LNCAP (cell line): ENCODE data around the gene TCEAL8.

Experiments used
- TF ChIP-seq, protein P1 (sequence below): fragments of 450-650 bp; IDR thresholded peaks from 2 replicates; pipeline ENCODE4 v1.5.1; 2017; ENCODE audit warnings: mild to moderate bottlenecking

The TCEAL8 gene

DNA sequence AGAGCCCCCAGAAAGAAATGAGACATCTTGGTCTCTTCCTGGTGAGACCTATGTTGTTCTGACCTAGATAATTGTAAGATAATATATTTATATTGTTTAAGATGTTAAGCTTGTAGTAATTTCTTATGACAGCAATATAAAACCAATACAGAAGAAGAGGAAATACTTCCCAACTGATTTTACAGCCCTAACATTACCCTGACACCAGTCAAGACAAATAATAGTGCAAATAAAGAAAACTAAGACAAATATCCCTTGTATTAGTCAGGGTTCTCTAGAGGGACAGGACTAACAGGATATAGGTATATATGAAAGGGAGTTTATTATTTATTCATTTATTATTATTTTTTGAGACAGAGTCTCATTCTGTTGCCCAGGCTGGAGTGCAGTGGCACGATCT, 18.7 kb downstream of the TCEAL8 start:
- TF ChIP-seq, protein P1, sequence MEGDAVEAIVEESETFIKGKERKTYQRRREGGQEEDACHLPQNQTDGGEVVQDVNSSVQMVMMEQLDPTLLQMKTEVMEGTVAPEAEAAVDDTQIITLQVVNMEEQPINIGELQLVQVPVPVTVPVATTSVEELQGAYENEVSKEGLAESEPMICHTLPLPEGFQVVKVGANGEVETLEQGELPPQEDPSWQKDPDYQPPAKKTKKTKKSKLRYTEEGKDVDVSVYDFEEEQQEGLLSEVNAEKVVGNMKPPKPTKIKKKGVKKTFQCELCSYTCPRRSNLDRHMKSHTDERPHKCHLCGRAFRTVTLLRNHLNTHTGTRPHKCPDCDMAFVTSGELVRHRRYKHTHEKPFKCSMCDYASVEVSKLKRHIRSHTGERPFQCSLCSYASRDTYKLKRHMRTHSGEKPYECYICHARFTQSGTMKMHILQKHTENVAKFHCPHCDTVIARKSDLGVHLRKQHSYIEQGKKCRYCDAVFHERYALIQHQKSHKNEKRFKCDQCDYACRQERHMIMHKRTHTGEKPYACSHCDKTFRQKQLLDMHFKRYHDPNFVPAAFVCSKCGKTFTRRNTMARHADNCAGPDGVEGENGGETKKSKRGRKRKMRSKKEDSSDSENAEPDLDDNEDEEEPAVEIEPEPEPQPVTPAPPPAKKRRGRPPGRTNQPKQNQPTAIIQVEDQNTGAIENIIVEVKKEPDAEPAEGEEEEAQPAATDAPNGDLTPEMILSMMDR, result no peak

DNA sequence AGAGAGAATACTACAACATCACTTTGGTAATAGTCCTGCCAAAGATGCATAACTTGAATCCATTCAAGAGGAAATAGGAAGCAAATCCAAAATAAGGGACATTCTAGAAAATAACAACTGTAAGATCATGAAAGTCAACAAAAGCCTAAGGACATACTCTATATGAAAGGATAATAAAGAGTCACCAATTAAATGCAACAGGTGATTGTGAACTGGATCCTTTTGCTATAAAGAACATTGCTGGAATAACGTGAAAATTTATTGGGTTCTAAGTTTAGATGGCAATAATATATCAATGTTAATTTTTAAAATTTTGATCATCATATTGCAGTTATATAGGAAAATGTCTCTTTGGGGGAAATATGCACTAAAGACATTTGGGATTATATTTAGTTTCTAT, 20.1 kb downstream of the TCEAL8 start:
- TF ChIP-seq, protein P1, result no peak

DNA sequence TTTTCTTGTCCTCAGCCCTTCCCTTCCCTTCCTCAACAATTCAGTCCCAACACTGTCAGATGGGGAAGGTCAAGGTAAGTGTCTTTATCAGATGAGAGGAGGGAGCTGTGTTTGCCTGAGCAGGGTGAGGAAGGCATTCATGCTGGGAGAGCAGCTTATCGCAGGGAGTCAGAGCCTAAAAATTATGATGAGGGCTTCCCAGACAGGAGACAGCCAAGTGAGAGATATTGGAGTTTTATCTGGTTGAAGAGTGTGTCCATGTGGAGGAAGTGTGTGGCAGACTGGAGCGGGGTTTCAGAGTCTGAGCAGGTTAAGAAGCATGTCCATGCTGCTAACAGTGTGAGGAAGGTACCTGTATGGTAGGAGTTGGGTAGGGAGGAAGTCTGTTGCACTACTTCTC, 21.7 kb downstream of the TCEAL8 start:
- TF ChIP-seq, protein P1, result no peak

DNA sequence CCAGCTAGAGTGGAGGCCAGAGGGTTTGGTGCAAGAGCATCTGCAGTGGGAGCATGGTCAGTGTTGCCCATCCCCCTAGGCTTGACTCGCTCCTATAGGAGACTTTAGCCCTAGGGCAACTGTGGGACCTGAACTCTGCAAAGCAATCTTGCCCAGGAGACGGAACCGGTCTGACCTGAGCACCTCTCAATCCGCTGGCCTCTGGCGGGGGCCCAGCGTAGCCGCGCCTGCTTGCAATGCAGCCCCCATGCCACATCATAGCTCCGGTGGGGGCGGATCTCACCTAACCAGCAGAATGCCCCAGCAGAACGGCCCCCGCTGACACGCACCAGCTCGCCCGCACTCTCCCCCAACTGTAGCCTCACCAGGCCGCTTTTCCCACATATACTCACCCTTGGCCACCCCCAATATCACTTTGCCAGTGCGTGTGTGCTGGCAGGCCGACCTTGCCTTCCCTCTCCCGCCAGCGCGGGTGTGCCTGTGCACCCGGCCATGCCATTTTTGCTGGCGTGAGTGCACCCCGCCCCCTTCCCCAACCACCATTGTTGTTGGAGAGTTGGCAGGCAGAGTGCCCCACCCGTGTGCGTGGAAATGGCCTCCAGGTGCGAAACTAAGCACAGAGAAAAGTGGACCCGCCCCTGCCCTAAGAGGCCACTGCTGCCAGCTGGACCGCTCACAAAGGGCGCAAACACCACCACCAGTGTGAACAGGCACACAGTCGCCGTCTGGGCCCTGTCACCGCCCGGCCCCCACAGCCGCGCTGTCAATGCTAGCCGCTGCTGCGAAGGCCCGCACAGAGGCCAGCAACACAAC, 34.2 kb downstream of the TCEAL8 start:
- TF ChIP-seq, protein P1, result no peak

DNA sequence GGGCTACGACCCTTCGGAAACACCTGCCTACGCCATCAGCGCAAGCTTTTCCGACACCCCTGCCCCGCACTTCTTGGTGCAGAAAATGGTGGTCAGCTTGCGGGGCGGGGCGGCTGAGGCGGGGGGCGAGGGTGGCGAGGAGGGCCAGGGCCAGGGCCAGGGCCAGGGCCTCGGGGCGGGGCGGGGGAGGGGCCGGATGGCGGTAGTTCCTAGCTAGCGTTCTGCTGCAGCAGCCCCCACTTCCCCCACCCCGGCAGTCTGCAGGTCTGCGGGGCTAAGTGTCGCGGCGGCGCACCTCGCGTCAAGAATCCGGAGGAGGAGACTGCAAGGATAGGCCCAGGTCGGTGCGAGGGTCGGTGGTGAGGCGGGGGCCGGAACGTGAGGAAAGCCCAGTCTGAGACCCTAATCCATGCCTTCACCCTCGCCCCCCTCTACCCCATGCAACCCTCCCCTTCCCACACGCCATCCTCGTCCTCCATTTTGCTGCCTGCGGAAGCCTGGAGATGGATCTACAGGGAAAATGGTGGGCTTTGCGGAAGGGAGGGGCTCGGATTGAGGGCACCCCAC, 39.4 kb downstream of the TCEAL8 start:
- TF ChIP-seq, protein P1, result no peak

DNA sequence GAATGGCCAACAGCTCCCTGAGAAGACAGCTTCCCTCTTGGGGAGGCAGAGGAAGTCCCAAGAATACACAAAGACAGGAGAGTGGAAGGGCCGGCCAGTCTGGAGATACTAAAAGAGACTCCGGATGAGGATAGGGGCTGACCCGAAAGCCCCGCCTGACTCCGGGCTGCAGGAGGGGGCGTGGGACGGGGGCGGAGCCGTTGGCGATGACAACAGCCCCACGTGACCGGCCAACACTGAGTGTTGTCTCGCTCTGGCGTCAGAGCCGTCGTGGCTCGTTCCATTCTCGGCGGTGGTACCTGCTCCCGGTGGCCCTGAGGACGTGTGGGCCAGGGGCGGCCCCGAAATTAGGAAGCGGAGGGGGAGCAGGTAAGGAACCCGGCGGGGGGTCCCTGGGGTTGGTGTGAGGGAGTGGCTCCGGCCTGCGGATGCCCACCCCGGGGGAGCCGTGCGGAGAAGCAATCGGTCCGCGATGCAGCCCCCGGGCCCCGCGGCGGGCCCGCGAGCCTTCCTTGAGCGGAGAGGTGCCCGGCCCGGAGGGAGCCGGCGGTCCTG, 40.0 kb downstream of the TCEAL8 start, which contains the start of gene BEX4:
TSS of gene BEX4 (plus strand) at position 239 of the 555 bp plus-strand sequence. CDS start 1,046 bp downstream, outside the sequence.
- TF ChIP-seq, protein P1, result no peak

DNA sequence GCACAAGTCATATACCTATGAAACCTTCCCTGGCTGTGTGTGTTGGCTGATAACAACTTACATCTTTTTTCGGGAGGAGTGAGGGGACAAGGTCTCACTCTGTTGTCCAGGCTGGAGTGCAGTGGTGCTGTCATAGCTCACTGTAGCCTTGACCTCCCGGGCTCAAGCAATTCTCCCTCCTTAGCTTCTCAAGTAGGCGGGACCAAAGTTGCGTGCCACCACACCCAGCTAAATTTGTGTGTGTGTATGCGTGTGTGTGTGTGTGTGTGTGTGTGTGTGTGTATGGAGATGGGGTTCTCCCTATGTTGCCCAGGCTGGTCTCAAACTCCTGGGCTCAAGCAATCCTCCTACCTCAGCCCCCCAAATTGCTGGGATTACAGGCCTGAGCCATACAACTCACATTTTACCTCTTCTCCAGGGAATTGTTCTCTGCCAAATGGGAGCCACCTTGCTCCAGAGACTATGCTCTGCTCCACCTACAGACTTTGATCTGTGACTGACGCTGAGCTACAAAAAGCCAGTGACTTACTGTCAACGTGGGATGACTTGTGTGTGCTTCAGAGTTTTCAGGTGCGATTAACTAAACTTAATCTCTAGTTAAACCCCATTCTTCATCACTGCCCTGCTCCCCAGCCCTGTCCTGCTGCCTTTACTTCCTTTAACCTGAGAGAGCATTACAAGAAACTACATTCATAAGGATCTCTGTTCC, 42.1 kb downstream of the TCEAL8 start:
- TF ChIP-seq, protein P1, result no peak
